Raji (cell line): Measurements from ENCODE around the gene KCNS3.

Source experiments
- POLR2A ChIP-seq: IDR thresholded peaks from 2 replicates; pipeline ENCODE4 v1.6.1; 2011; ENCODE audit warnings: low read depth, low read length, control low read depth; ENCODE audit not compliant: insufficient read depth

KCNS3 gene

GRCh38 chr2:17959356-17959755 lies 80.9 kb downstream of the KCNS3 start:
- TF ChIP-seq POLR2A = no peak

- TF ChIP-seq POLR2A = no peak
These were observed 81.4 kb downstream of the KCNS3 start for GRCh38 chr2:17959833-17960232.

GRCh38 chr2:17960925-17961324 lies 82.5 kb downstream of the KCNS3 start:
- TF ChIP-seq POLR2A = no peak

GRCh38 chr2:17961789-17962188 lies 83.3 kb downstream of the KCNS3 start:
- no peak for TF ChIP-seq POLR2A

- no peak for TF ChIP-seq POLR2A
These were observed 84.4 kb downstream of the KCNS3 start for GRCh38 chr2:17962876-17963275.

- TF ChIP-seq POLR2A = no peak
These were observed 86.7 kb downstream of the KCNS3 start for GRCh38 chr2:17965196-17965595.

- TF ChIP-seq POLR2A = no peak
These were observed 88.3 kb downstream of the KCNS3 start for GRCh38 chr2:17966798-17967197.

GRCh38 chr2:17969661-17970060 lies 91.2 kb downstream of the KCNS3 start:
- no peak for TF ChIP-seq POLR2A

- no peak for TF ChIP-seq POLR2A
These were observed 93.2 kb downstream of the KCNS3 start for GRCh38 chr2:17971531-17972125.

- no peak for TF ChIP-seq POLR2A
These were observed 94.5 kb downstream of the KCNS3 start for GRCh38 chr2:17972991-17973390.

- no peak for TF ChIP-seq POLR2A
These were observed 96.9 kb downstream of the KCNS3 start for GRCh38 chr2:17975401-17975800.

- TF ChIP-seq POLR2A = no peak
These were observed 98.6 kb downstream of the KCNS3 start for GRCh38 chr2:17976871-17977746.

GRCh38 chr2:17979707-17980106 lies 101.2 kb downstream of the KCNS3 start:
- no peak for TF ChIP-seq POLR2A

- no peak for TF ChIP-seq POLR2A
These were observed 103.5 kb downstream of the KCNS3 start for GRCh38 chr2:17981936-17982335.
